ENCODE measurements around the gene BOC. TPM values are rescaled to one million over a fixed set of nuclear protein-coding genes. Genes with fewer than 3 reads are reported as not detected.

BOC gene
- total and polyA plus RNA-seq, 10 of the 15 experiments (the other 5 are each of a cell fraction or from before 2014, with no cell fraction given), result 0.18 TPM; not detected in 9

DNA sequence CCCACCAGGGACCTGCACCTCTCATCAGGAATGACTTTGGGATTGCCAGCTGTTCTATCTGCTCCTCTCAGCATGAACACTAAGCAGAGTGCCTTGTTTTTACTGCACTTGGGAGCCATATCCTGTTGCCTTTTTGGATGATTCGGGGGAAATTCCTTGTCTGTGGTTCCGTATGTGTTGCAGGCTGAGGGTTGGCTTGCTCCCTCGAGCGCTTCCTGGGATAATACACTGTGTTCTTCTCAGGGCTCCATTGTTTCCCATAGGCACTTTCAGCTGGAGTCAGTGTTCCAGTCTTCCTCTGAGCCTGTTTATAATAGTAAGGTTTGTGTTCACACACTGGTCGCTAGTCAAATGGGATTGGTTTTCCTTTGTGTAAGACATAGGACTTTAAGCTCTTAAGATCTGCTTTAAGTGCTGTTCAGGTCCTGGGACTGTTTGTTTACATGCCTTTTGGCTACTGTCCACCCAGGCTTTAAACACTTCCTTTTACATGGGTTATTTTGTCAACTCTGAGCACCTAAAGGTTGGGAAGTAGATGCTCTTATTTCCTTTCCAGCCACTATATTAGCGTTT is 23.4 kb downstream of the BOC start:
- Histone ChIP-seq H3K9me3 (replicated peaks; ENCODE audit: control insufficient read depth, insufficient read depth, low read length) (no peaks in the 10 kb centered on the region), H3K4me1 (ENCODE audit: control insufficient read depth, insufficient read depth, low read length) (no peaks in the 10 kb centered on the region), H3K27ac (ENCODE audit: control insufficient read depth, insufficient read depth) (no peak overlapping the region), H3K27me3 (replicated peaks in 1 of 2; ENCODE audit: control insufficient read depth in 2 of 2, insufficient read depth in 2 of 2, low read length in 1 of 2) (peaks cover 0 to 2% of the 10 kb centered on the region in 2 experiments; a peak in 2 of 4 replicates), H3K9ac (ENCODE audit: control insufficient read depth, insufficient read depth, low read length) (no peak overlapping the region), H3K79me2 (ENCODE audit: control insufficient read depth, insufficient read depth, low read length) (no peaks in the 10 kb centered on the region), H2AFZ (ENCODE audit: control insufficient read depth, low read depth, low read length) (no peak overlapping the region), H3K4me2 (ENCODE audit: control insufficient read depth, insufficient read depth) (no peak overlapping the region), H3K36me3 (ENCODE audit: control insufficient read depth in 2 of 2, insufficient read depth in 2 of 2, low read length in 1 of 2) (no peaks in the 10 kb centered on the region), H3K4me3 (no peak overlapping the region), H4K20me1 (ENCODE audit: control insufficient read depth, insufficient read depth) (no peaks in the 10 kb centered on the region)
- intact Hi-C loops (cut with micrococcal nuclease; ENCODE audit: unreplicated experiment) (no loop called here), in situ Hi-C loops (cut with MboI) (no loop called here)
- RAD21 ChIA-PET (ENCODE audit: unreplicated experiment), result no interaction called here
- SMC1A ChIA-PET (ENCODE audit: uncharacterized antibody, unreplicated experiment), result no interaction called here
- TF ChIP-seq YY1 (IDR thresholded peaks at IDR 0.05; ENCODE audit: low read depth, low read length), result no peak
- TF ChIP-seq ZSCAN29 (IDR thresholded peaks at IDR 0.05), result no peak
- TF ChIP-seq NFXL1 (IDR thresholded peaks at IDR 0.05; ENCODE audit: borderline replicate concordance), result no peak
- no peak for TF ChIP-seq TAF1 (IDR thresholded peaks at IDR 0.05; ENCODE audit: borderline replicate concordance, low read depth, low read length)
- TF ChIP-seq KAT2A (conservative IDR thresholded peaks at IDR 0.05; ENCODE audit: control insufficient read depth, low read depth, low read length), result no peak
- TF ChIP-seq TCF12 (IDR thresholded peaks at IDR 0.05; ENCODE audit: low read depth, low read length), result no peak
- no peak for TF ChIP-seq E4F1 (IDR thresholded peaks at IDR 0.05; ENCODE audit: borderline replicate concordance, partially characterized antibody)
- no peak for TF ChIP-seq RFX5 (IDR thresholded peaks at IDR 0.05; ENCODE audit: low read depth, low read length)
- TF ChIP-seq SMAD1 (IDR thresholded peaks at IDR 0.05; ENCODE audit: low read depth, partially characterized antibody), result no peak
- TF ChIP-seq NR2F1 (conservative IDR thresholded peaks at IDR 0.05), result no peak
- CTCF ChIA-PET, result interaction anchor here (1.2 to 2.3 kb wide), 2 partner anchors 53 to 200 kb away, joined by 3 to 8 read pairs; no protein-coding TSS in a partner anchor
- ATAC-seq, result no peak
- DNase-seq (ENCODE audit: low read depth, low spot score), result no peak
- WGBS (ENCODE audit: insufficient coverage, insufficient replicate concordance, low lambda C conversion rate, missing lambda C conversion rate), result 37% methylated on average over 6 of the region's 6 CpGs
- POLR2A ChIA-PET, result no interaction called here
- FAIRE-seq, result no peak
- no TSS peak for BruUV-seq (replicated peaks)

All from GM12878 (cell line).